ENCODE data around the gene TEX53.

Gene TEX53

DNA sequence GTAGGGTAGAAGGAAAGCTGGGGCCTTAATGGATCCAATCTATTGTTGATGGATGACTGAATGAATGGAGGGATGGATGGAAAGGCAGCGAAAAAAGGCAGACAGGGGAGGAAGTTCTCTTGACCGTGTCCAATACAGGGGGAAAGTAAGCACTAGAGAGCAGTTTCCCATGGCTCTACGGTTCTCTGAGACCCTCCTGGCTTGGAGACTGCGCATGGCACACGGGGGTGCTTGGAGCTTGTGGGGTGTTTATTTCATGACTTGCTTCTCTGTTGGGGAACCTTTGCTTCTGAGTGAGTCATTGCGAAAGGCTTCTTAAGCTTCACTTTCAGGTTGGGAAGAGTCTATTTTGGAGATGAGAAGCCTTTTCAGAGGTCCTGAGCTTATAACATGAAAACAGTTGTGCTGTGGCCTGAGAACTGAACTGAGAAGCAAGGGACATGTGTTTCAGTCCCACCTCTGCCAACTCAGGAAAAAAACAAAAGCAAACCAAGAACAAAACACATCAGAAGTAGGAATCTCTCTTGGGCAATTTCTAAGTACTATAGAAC lies 37.2 kb upstream of the TEX53 start:
- Histone ChIP-seq H3K9me3 (replicated peaks; ENCODE audit: insufficient read depth, low read length) (no peaks in the 10 kb centered on the region), H3K4me3 (ENCODE audit: low read length) (no peak overlapping the region), H2AFZ (ENCODE audit: low read length) (no peak overlapping the region), H3K4me1 (ENCODE audit: low read length) (peaks cover 32% of the 10 kb centered on the region), H3K36me3 (replicated peaks; ENCODE audit: insufficient read depth, low read length) (no peaks in the 10 kb centered on the region), H3K27me3 (replicated peaks; ENCODE audit: insufficient read depth, low read length) (no peaks in the 10 kb centered on the region), H4K20me1 (ENCODE audit: insufficient read depth, low read length) (no peaks in the 10 kb centered on the region), H3K9me2 (replicated peaks; ENCODE audit: insufficient read depth, low read length) (no peaks in the 10 kb centered on the region), H3F3A (ENCODE audit: insufficient read depth, low read length) (peaks cover 20% of the 10 kb centered on the region), H3K79me2 (ENCODE audit: low read length) (no peaks in the 10 kb centered on the region), H3K4me2 (ENCODE audit: low read depth, low read length) (peak overlapping the region; percentile 25; the same call in 1 of the 2 replicates), H3K9ac (ENCODE audit: low read length) (no peak overlapping the region), H3K27ac (ENCODE audit: low read length) (peak overlapping the region; percentile 22; the same call in 1 of the 2 replicates)
- DNase-seq: peak; percentile 80
- TF ChIP-seq, protein P1, sequence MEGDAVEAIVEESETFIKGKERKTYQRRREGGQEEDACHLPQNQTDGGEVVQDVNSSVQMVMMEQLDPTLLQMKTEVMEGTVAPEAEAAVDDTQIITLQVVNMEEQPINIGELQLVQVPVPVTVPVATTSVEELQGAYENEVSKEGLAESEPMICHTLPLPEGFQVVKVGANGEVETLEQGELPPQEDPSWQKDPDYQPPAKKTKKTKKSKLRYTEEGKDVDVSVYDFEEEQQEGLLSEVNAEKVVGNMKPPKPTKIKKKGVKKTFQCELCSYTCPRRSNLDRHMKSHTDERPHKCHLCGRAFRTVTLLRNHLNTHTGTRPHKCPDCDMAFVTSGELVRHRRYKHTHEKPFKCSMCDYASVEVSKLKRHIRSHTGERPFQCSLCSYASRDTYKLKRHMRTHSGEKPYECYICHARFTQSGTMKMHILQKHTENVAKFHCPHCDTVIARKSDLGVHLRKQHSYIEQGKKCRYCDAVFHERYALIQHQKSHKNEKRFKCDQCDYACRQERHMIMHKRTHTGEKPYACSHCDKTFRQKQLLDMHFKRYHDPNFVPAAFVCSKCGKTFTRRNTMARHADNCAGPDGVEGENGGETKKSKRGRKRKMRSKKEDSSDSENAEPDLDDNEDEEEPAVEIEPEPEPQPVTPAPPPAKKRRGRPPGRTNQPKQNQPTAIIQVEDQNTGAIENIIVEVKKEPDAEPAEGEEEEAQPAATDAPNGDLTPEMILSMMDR (IDR thresholded peaks at IDR 0.05; ENCODE audit: low read length): no peak
- TF ChIP-seq EZH2 (optimal IDR thresholded peaks at IDR 0.05; ENCODE audit: low read depth, low read length) (no peak), EZH2phosphoT487 (IDR thresholded peaks at IDR 0.05; ENCODE audit: low read length) (no peak)

DNA sequence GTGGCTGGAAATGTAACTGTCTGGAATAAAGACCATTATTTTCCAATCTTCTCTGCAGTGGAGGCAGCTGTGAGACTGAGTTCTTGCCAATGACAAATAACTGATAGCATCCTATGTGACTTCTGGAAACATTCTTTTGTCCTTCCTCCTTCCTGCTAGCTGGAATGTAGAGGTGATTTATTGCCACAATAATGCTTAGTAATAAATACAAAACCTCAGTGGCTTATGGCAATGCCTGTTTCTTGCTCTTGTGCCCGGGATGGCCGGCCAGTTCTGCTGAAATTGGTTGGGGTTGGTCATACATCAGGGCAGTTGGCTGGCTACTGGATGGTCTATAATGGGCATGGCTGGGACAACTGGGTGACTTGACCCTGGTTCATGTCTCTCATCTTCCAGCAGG lies 36.5 kb upstream of the TEX53 start:
- Histone ChIP-seq H3K79me2 (ENCODE audit: low read length) (no peaks in the 10 kb centered on the region), H3K4me1 (ENCODE audit: low read length) (peaks cover 32% of the 10 kb centered on the region), H3K9me2 (replicated peaks; ENCODE audit: insufficient read depth, low read length) (no peaks in the 10 kb centered on the region), H3K4me3 (ENCODE audit: low read length) (no peak overlapping the region), H3K9ac (ENCODE audit: low read length) (no peak overlapping the region), H4K20me1 (ENCODE audit: insufficient read depth, low read length) (no peaks in the 10 kb centered on the region), H3K9me3 (replicated peaks; ENCODE audit: insufficient read depth, low read length) (no peaks in the 10 kb centered on the region), H3K27ac (ENCODE audit: low read length) (no peak overlapping the region), H3K27me3 (replicated peaks; ENCODE audit: insufficient read depth, low read length) (no peaks in the 10 kb centered on the region), H3F3A (ENCODE audit: insufficient read depth, low read length) (peaks cover 20% of the 10 kb centered on the region), H2AFZ (ENCODE audit: low read length) (no peak overlapping the region), H3K4me2 (ENCODE audit: low read depth, low read length) (peak overlapping the region; percentile 25; the same call in 1 of the 2 replicates), H3K36me3 (replicated peaks; ENCODE audit: insufficient read depth, low read length) (no peaks in the 10 kb centered on the region)
- no peak for DNase-seq
- TF ChIP-seq EZH2 (optimal IDR thresholded peaks at IDR 0.05; ENCODE audit: low read depth, low read length) (no peak), EZH2phosphoT487 (IDR thresholded peaks at IDR 0.05; ENCODE audit: low read length) (no peak)
- TF ChIP-seq, protein P1 (IDR thresholded peaks at IDR 0.05; ENCODE audit: low read length): no peak

DNA sequence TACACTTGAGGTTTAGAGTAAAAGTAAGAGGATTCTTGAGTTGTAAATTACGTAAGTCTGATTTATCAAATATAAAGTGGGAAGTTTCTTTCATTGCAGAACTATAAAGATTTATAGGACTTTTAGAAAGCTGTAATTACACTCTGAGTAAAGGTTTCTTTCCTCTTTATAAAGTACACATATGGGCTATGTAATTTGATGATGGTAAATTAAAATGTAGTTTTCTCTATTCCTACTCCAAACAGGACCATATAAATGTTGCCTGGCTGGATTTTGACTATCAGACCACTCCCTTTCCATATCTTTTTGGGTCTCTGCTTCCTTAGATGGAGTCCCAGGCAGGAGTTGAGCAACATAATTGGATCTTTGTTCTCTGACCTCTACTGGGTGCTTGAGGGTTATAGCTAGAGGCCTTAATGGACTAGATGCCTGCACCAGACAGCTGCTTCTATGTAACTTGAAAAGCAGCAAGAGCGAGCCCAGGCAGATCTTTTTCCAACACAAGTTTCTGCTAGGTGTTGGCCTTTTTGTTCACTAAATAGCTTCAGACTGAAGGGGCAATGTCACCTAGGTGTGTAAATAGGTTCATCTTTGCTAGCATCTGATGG lies 35.7 kb upstream of the TEX53 start:
- no peak overlapping the region for H2AFZ ChIP-seq (ENCODE audit: low read length)
- no peaks in the 10 kb centered on the region for H3K36me3 ChIP-seq (replicated peaks; ENCODE audit: insufficient read depth, low read length)
- H3F3A ChIP-seq (ENCODE audit: insufficient read depth, low read length): peaks cover 20% of the 10 kb centered on the region
- TF ChIP-seq EZH2phosphoT487 (IDR thresholded peaks at IDR 0.05; ENCODE audit: low read length) (no peak), EZH2 (optimal IDR thresholded peaks at IDR 0.05; ENCODE audit: low read depth, low read length) (no peak)
- TF ChIP-seq, protein P1 (IDR thresholded peaks at IDR 0.05; ENCODE audit: low read length): no peak
- peaks cover 32% of the 10 kb centered on the region for H3K4me1 ChIP-seq (ENCODE audit: low read length)
- no peaks in the 10 kb centered on the region for H4K20me1 ChIP-seq (ENCODE audit: insufficient read depth, low read length)
- H3K9ac ChIP-seq (ENCODE audit: low read length): no peak overlapping the region
- no peaks in the 10 kb centered on the region for H3K27me3 ChIP-seq (replicated peaks; ENCODE audit: insufficient read depth, low read length)
- H3K79me2 ChIP-seq (ENCODE audit: low read length): no peaks in the 10 kb centered on the region
- H3K4me2 ChIP-seq (ENCODE audit: low read depth, low read length): no peak overlapping the region
- no peaks in the 10 kb centered on the region for H3K9me3 ChIP-seq (replicated peaks; ENCODE audit: insufficient read depth, low read length)
- H3K9me2 ChIP-seq (replicated peaks; ENCODE audit: insufficient read depth, low read length): no peaks in the 10 kb centered on the region
- no peak overlapping the region for H3K27ac ChIP-seq (ENCODE audit: low read length)
- no peak for DNase-seq
- H3K4me3 ChIP-seq (ENCODE audit: low read length): no peak overlapping the region
